HG03460 (cell line): ENCODE results near the gene DDI1.
"Not testable (repeated sequence)": the region's sequence is repeated elsewhere in the genome, so short reads cannot be mapped to it uniquely, and the experiment has no call there.

Experiments used
- ATAC-seq: cut with Tn5 transposase; IDR thresholded peaks from one replicate; pipeline ENCODE4 v1.9.1; 2021; ENCODE audit not compliant: unreplicated experiment

DDI1 gene

GRCh38 chr11:104036995-104037394 is 555 bp downstream of the DDI1 start:
- no peak for ATAC-seq

DNA sequence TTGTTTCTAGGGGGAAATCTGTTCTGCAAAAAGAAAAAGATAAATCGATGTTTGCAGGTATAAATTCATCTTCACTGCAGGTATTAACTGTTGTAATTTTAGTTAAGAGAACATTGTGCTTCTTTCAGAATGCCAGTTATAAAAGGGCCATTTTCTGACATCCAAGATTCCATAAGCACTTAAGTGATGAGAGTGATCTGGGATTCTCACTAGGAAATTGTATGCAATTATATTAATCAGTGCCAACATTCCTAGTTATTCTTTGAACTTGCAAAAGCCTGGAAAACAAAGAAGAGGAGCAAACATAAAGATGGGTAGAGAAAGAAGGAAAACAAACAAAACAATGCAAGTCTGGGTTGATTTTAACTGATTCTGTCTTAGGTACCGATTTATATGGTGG is 5.4 kb downstream of the DDI1 start:
- no peak for ATAC-seq

GRCh38 chr11:104043142-104043541 is 6.7 kb downstream of the DDI1 start:
- ATAC-seq, result no peak

- no peak for ATAC-seq
Observed at GRCh38 chr11:104043678-104044239, 7.3 kb downstream of the DDI1 start.

DNA sequence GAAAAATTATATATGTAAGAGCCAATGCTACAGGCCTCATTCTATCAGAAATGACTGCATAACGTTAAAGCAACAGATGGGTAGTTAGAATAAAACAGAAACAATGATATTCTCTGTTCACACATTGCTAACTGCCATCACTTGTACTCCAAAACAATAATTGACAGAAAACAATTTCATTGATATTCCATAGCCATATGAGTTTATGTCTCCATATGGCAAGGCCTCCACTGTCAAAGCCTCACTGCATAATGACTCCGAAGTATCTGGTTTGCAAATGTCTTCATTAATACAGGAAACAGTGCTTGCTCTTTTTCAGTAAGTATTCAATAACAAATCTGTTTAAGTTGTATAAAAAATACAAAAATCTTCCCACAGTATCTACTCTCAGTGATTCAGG is 9.9 kb downstream of the DDI1 start:
- ATAC-seq, result no peak

DNA sequence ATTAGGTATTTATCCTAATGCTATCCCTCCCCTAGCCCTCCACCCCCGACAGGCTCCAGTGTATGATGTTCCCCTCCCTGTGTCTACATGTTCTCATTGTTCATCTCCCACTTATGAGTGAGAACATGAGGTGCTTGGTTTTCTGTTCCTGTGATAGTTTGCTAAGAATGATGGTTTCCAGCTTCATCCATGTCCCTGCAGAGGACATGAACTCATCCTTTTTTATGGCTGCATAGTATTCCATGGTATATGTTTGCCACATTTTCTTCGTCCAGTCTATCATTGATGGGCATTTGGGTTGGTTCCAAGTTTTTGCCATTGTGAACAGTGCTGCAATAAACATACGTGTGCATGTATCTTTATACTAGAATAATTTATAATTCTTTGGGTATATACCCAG is 10.4 kb downstream of the DDI1 start:
- ATAC-seq, result not testable (repeated sequence)

- ATAC-seq, result no peak
Observed at GRCh38 chr11:104049116-104049515, 12.7 kb downstream of the DDI1 start.

- ATAC-seq, result no peak
Observed at GRCh38 chr11:104051778-104052177, 15.3 kb downstream of the DDI1 start.

GRCh38 chr11:104053743-104054478 is 17.5 kb downstream of the DDI1 start:
- no peak for ATAC-seq

GRCh38 chr11:104054911-104055529 is 18.6 kb downstream of the DDI1 start:
- no peak for ATAC-seq

DNA sequence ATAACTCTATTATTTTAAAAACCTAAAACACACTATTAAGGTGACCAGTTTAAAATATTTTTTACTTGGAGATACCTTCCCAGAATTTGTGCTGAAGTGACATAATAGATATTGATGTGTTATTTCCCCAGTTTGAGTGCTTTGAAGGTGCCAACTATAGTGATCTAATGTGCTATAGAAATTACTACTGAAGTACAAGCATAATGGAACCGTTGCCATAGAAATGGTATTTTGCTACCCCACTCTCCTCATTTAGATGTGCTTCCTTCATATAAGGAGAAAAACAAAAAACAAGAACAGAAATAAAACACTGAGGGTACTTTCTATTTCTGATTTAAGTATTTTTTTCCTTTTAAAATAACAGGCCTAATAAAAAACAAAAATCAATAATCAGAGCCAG is 19.2 kb downstream of the DDI1 start:
- no peak for ATAC-seq

DNA sequence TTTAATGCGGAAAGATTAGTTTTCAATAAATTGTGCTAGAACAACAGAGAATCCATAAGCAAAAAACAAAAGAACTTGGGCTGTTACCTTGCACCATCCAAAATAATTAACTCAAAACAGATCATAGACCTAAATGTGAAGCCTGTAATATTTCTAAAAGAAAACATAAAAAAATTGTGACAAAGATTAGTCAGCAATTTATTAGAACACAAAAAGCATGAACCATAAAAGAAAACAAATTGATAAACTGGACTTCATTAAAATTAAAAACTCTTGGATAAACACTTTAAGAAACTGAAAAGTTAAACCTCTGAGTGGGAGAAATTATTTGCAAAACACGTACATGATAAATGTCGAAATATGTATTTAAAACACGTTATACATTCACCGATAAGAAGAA is 21.5 kb downstream of the DDI1 start:
- ATAC-seq, result no peak

GRCh38 chr11:104058680-104059079 is 22.2 kb downstream of the DDI1 start:
- no peak for ATAC-seq

DNA sequence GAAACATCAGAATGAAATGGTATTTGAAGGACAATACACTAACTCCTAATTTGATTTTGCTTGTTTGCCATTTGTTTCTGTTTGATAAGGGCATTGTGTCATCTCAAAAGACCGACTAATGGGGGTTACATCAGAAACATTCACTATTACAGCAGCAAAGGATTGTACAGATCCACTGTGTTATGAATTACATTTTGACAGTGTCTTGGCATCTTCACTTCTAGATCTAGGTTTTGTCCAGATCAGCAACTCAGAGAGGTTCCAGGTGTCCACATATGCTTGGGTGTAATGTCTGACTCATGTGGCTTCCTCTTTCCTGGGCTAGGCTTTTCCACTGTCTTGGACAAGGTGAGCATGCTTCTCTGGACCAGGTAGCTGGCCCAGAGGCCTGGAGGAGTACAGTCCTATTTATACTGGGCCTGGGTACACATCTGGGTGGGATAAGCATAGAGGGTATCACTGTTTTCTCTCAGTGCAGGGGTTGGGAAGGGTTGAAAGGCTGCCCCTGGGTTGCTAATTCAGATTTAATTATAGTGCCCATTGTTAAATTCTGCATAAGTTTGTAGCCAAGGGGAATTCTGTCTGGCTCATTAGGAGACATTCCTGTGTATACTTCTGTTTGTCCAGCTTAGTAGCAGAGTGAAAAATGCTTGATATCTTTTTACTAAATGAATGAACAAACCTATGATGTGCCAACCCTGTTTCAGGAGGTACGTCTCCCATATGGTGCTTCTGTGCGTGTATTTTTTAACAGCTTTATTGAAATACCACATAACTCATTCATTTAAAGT is 23.8 kb downstream of the DDI1 start:
- no peak for ATAC-seq

GRCh38 chr11:104060820-104061219 is 24.4 kb downstream of the DDI1 start:
- no peak for ATAC-seq

GRCh38 chr11:104061853-104062521 is 25.5 kb downstream of the DDI1 start:
- ATAC-seq, result no peak

- no peak for ATAC-seq
Observed at GRCh38 chr11:104064034-104064630, 27.7 kb downstream of the DDI1 start.

GRCh38 chr11:104067534-104067933 is 31.1 kb downstream of the DDI1 start:
- no peak for ATAC-seq

- ATAC-seq, result peak; percentile 64
Observed at GRCh38 chr11:104073950-104074705, 37.7 kb downstream of the DDI1 start.

DNA sequence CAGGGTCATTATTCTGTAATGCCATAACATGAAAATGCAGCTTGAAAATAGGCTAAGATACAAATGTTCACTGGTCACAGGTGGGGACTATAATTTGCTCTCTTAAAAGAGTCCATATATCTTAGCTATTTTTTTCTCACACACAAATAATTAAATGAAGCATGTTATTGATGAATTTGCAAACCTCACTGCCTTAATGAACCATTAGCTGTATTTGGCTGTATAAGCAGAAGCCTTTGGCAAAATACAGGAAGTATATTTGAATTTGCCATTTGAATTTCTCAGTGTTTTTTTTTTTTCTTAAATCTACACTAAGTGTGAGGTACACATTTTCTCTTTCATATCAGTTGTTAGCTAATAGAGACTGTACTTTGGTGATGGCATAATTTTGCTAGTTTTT is 38.7 kb downstream of the DDI1 start:
- ATAC-seq, result no peak
